NT2/D1 (cell line): ENCODE data around the gene NOTO.

Experiments
- SUZ12 ChIP-seq: IDR thresholded peaks from 2 replicates; pipeline ENCODE4 v1.6.1; 2011; ENCODE audit not compliant: insufficient read length, insufficient read depth; ENCODE audit errors: extremely low read depth
- ZNF274 ChIP-seq: IDR thresholded peaks from 2 replicates; pipeline ENCODE4 v1.6.1; 2011; ENCODE audit warnings: mild to moderate bottlenecking, low read depth, low read length

DNA sequence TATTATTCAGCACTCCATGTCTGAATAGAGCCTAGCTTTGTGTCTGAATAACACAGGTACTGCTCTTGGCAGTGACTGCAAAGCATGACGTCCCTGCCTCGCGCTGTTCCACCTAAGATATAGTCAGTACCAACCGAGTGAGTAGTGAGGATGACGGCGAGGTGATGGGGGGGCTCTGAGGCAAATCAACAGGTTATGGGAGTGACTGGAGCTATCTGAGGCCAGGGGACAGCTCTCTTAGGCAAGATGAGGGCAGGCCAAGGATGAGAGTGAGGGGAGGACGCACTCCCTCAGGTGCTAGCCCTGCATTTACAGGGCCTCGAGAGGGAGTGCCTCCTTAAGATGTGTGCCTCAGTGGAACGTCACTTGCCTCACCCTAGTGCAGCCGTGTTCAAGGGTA lies 28.1 kb upstream of the NOTO start:
- TF ChIP-seq SUZ12, result no peak
- TF ChIP-seq ZNF274, result no peak
